Body of pancreas (tissue), 4 donors: Measurements from ENCODE around the gene MYOC. TPM values are rescaled to one million over a fixed set of nuclear protein-coding genes. Genes with fewer than 3 reads are reported as not detected.
"Not testable (repeated sequence)": the region's sequence is repeated elsewhere in the genome, so short reads cannot be mapped to it uniquely, and the experiment has no call there.

Experiments used
- ATAC-seq: fragments of 150-250 bp; one replicate; pipeline ENCODE4 v1.9.1; 2016
- DNase-seq, 4 donors: peaks; one replicate each; pipeline ENCODE4 v3.0.0-alpha.2; 2019
- H3K27ac ChIP-seq, 4 donors: fragments of 200-600 bp; sonication (generic); 1 replicate in 3 of 4; 2 replicates in 1 of 4; pipeline versions ENCODE4 v1.5.1 to v1.6.1; 2016 to 2019; ENCODE audit warnings: mild to moderate bottlenecking in 1 of 4, mixed read lengths in 1 of 4, moderate library complexity in 1 of 4
- H3K27me3 ChIP-seq, 2 donors: fragments of 200-600 bp; sonication (generic); one replicate each; pipeline ENCODE4 v1.6.0; 2016; ENCODE audit warnings: mild to moderate bottlenecking in 1 of 2
- H3K36me3 ChIP-seq, 2 donors: fragments of 200-600 bp; sonication (generic); replicated peaks in 1 of 2; 2 replicates each; pipeline ENCODE4 v1.5.1; 2016; ENCODE audit warnings: low read depth in 2 of 2; ENCODE audit not compliant: insufficient read depth in 1 of 2
- H3K4me1 ChIP-seq: fragments of 200-600 bp; sonication (generic); one replicate; pipeline ENCODE4 v1.6.0; 2016
- H3K4me3 ChIP-seq, 2 donors: fragments of 200-600 bp; sonication (generic); 1 replicate in 1 of 2; 2 replicates in 1 of 2; pipeline ENCODE4 v1.5.1; 2016 to 2019
- H3K9me3 ChIP-seq, 3 donors: fragments of 200-600 bp; sonication (generic); 1 replicate in 2 of 3; 2 replicates in 1 of 3; pipeline ENCODE4 v1.5.1; 2016
- POLR2A ChIP-seq, 3 donors: fragments of 450-650 bp; IDR thresholded peaks; one replicate each; pipeline ENCODE4 v1.6.1; 2016; ENCODE audit warnings: antibody characterized with exemption in 3 of 3, mild to moderate bottlenecking in 2 of 3
- WGBS, 2 donors: methylation state at CpG; one replicate each; pipeline ENCODE4 v1.1.5; 2017; 5-methylcytosine and 5-hydroxymethylcytosine counted together
- intact Hi-C: fragments of 100-400 bp; cut with DNase I; formaldehyde crosslinking; loops from one replicate; pipeline ENCODE4 v1.15.1; 2023
- total RNA-seq, 2 donors: library from RNA; depleted of rRNA; stranded (reverse); fragments of >200 nt; gene quantifications; one replicate each; pipeline ENCODE4 v1.1.0, GENCODE V29; 2016
- TF ChIP-seq, protein P1 (sequence below), 7 experiments: fragments of 450-650 bp in 4 of 7; fragments of 200-600 bp in 3 of 7; sonication (generic) in 3 of 7; IDR thresholded peaks; one replicate each; pipeline ENCODE4 v1.5.1; 2016 to 2019; ENCODE audit warnings: antibody characterized with exemption in 7 of 7

Gene MYOC
- total RNA-seq, 2 donors from 2014 or later, result 1.3 to 5.4 TPM

DNA sequence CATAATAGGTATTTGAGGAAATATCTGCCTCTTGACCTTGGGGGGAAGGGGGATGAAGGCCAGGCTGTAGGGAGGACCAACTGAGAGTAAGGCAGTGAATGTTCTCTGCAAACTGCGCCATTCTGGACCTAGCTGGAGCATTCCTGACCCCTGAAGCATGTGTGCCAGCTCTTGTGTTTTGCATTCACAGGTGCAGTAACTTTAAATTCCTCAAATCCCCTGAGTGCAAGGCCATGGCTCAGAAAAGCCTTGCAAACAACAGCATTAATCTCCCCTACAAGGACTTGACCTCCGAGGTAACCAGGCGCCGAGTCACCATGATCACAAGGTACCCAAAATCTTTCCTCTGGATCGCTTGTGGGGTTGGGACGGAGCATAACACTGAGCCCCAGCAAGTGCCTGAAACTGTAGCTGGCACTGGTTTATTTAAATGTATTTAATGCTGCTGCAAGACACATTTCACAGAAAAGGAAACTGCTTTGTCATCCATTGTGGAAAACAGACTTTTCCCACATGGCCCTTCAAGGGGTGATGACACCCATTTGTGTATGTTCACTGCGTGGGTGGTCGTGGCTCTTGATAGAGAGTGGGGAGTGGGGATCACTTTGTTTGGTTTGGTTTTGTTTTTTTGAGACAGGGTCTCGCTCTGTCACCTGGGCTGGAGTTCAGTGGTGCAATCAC is 28.7 kb downstream of the MYOC start:
- H3K4me1 ChIP-seq, result no peaks in the 10 kb centered on the region
- intact Hi-C loops, result no loop called here
- no peak overlapping the region for H3K4me3 ChIP-seq
- no peaks in the 10 kb centered on the region for H3K36me3 ChIP-seq
- H3K27me3 ChIP-seq, result no peaks in the 10 kb centered on the region
- ATAC-seq, result no peak
- WGBS, 2 donors, result 63 to 71% methylated on average over 9 of the region's 9 CpGs
- DNase-seq, result no peak
- H3K27ac ChIP-seq, result no peak overlapping the region
- TF ChIP-seq POLR2A (IDR thresholded peaks at IDR 0.05), result no peak
- TF ChIP-seq, protein P1, sequence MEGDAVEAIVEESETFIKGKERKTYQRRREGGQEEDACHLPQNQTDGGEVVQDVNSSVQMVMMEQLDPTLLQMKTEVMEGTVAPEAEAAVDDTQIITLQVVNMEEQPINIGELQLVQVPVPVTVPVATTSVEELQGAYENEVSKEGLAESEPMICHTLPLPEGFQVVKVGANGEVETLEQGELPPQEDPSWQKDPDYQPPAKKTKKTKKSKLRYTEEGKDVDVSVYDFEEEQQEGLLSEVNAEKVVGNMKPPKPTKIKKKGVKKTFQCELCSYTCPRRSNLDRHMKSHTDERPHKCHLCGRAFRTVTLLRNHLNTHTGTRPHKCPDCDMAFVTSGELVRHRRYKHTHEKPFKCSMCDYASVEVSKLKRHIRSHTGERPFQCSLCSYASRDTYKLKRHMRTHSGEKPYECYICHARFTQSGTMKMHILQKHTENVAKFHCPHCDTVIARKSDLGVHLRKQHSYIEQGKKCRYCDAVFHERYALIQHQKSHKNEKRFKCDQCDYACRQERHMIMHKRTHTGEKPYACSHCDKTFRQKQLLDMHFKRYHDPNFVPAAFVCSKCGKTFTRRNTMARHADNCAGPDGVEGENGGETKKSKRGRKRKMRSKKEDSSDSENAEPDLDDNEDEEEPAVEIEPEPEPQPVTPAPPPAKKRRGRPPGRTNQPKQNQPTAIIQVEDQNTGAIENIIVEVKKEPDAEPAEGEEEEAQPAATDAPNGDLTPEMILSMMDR (IDR thresholded peaks at IDR 0.05), result no peak
- no peaks in the 10 kb centered on the region for H3K9me3 ChIP-seq

DNA sequence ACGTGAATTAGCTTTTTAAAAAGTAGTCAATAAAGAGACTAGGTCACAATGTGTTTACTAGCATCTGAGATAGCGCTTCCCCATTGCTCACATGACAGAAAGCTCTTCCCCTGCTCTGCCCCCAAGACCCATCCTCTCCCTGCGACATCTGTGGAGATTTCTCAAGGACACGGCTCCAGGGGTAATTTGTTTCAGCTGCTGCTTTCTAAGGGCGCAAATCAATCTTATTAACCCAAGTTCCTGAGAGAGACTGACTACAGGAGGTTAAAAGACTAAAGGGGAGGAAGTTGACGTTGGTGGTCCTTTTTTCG is 30.4 kb downstream of the MYOC start, which contains the start of gene MYOCOS:
Gene MYOCOS, plus strand, starts transcription at position 92 of the 311 bp plus-strand sequence. CDS start 1,641 bp downstream, outside the sequence.
- intact Hi-C loops, result no loop called here
- no peaks in the 10 kb centered on the region for H3K27me3 ChIP-seq
- DNase-seq, result no peak

DNA sequence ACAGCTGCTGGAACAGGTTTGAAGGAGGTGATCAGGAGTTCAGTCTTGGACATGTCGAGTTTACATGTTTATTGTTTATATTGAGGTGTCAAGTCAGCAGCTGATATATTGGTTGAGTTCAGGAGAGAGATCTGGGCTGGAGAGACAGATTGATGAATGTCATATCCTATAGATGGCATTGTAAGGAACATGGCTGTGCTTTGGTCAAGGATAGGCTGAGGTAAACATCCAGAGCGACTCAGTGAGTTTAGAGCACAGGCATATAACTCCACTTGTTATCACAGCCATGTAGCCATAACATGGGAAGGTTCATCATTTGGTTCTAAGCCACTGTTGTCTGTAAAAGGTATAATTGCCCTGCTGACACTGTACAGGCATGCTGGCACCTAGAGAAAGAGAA is 35.9 kb downstream of the MYOC start:
- Histone ChIP-seq H3K4me1 (no peaks in the 10 kb centered on the region), H3K4me3 (no peak overlapping the region), H3K9me3 (no peaks in the 10 kb centered on the region), H3K27me3 (no peaks in the 10 kb centered on the region), H3K36me3 (no peaks in the 10 kb centered on the region), H3K27ac (no peak overlapping the region)
- intact Hi-C loops, result no loop called here
- 61 to 67% methylated on average over 2 of the region's 2 CpGs for WGBS, 2 donors
- DNase-seq (no peak), ATAC-seq (no peak)
- TF ChIP-seq, protein P1 (IDR thresholded peaks at IDR 0.05), result no peak
- TF ChIP-seq POLR2A (IDR thresholded peaks at IDR 0.05), result no peak

More for the DNA sequence above, 30.4 kb downstream of the MYOC start, which contains the start of gene MYOCOS:
- no peak within 1 kb of the TSS for H3K4me3 ChIP-seq
- H3K9me3 ChIP-seq, result no peaks in the 10 kb centered on the region
- H3K4me1 ChIP-seq, result no peaks in the 10 kb centered on the region
- no peak for TF ChIP-seq POLR2A (IDR thresholded peaks at IDR 0.05)
- TF ChIP-seq, protein P1 (IDR thresholded peaks at IDR 0.05), result no peak
- H3K27ac ChIP-seq, result no peak within 1 kb of the TSS
- 38 to 47% methylated on average over 7 of the region's 7 CpGs for WGBS, 2 donors
- ATAC-seq, result no peak
- no peaks in the 10 kb centered on the region for H3K36me3 ChIP-seq

DNA sequence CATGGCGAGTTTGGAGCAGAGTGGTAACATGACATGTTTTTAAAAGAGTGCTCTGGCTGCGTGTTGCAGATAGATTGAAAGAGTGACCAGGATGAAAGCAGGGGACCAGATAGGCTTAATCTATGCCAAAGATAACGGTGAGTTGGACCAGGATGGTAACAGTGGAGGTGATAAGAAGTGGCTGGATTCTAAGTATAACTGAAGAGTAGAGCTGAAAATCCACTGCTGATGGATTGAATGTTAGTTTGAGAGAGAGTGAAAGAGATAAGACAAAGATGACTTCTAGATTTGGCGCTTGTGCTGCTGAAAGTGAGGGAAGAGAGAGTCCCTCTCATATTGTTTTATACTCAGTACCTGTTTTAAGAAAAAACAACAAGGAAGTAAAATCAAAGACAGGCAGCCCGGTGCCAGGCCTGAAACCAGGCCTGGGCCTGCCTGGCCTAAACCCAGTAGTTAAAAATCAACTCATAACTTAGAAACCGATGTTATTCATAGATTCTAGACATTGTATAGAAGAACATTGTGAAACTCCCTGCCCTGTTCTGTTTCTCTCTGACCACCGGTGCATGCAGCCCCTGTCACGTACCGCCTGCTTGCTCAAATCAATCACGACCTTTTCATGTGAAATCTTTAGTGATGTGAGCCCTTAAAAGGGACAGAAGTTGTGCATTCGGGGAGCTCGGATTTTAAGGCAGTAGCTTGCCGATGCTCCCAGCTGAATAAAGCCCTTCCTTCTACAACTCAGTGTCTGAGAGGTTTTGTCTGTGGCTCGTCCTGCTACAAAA is 37.2 kb downstream of the MYOC start:
- ATAC-seq, H3K4me1 ChIP-seq, H3K27me3 ChIP-seq, H3K36me3 ChIP-seq, DNase-seq, H3K9me3 ChIP-seq, intact Hi-C loops, H3K4me3 ChIP-seq: not testable (repeated sequence)
- whole genome bisulfite sequencing, 2 donors, result 66 to 73% methylated on average over 14 of the region's 14 CpGs
- H3K27ac ChIP-seq, result peak overlapping the region in 1 of 4 donors; percentile 29

DNA sequence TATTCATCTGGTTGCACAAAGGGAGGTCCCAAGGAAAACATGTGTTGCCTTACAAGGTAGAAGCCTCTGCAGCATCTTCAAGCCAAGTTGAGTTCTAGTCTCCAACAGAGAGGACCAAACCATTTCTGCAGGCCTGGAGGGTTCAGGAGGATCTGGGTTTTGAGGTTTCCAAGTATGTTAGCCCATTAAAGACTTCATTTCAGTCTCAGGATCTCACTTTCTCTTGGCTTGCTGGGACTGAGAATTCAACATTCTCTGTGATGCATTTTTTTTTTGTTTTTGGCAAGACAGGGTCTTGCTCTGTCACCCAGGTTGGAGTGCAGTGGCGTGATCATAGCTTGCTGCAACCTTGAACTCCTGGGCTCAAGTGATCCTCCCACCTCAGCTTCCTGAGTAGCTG is 39.2 kb downstream of the MYOC start:
- TF ChIP-seq POLR2A (IDR thresholded peaks at IDR 0.05), result no peak
- TF ChIP-seq, protein P1 (IDR thresholded peaks at IDR 0.05), result no peak

More for the DNA sequence above, 39.2 kb downstream of the MYOC start:
- DNase-seq, result no peak
- H3K27ac ChIP-seq, result no peak overlapping the region
- H3K4me3 ChIP-seq, result no peak overlapping the region
- H3K4me1 ChIP-seq, result no peaks in the 10 kb centered on the region
- intact Hi-C loops, result no loop called here
- no peak for ATAC-seq
- no peaks in the 10 kb centered on the region for H3K36me3 ChIP-seq
- 90 to 100% methylated on average over 1 of the region's 1 CpG for WGBS, 2 donors
- H3K27me3 ChIP-seq, result no peaks in the 10 kb centered on the region
- H3K9me3 ChIP-seq, result no peaks in the 10 kb centered on the region
